ENCODE measurements around the gene SCYGR7.

GRCh38 chr2:227701556-227701955, 26.6 kb upstream of the SCYGR7 start:
- no peak for TF ChIP-seq POLR2AphosphoS5 (IDR thresholded peaks at IDR 0.05; ENCODE audit: low read depth)
- no peak for TF ChIP-seq ZNF331 (CRISPR knock-in tag; IDR thresholded peaks at IDR 0.05; ENCODE audit: low read depth)
- no peak for TF ChIP-seq CTCF (conservative IDR thresholded peaks at IDR 0.05; ENCODE audit: low read depth in 2 of 2)
- no peak for TF ChIP-seq EZH2phosphoT487 (IDR thresholded peaks at IDR 0.05; ENCODE audit: unreplicated experiment)
- no peak for TF ChIP-seq EZH2 (IDR thresholded peaks at IDR 0.05; ENCODE audit: low read depth, unreplicated experiment)
- TF ChIP-seq NANOG (IDR thresholded peaks at IDR 0.05; ENCODE audit: borderline replicate concordance), result no peak
- no peak for TF ChIP-seq JUNB (IDR thresholded peaks at IDR 0.05; ENCODE audit: unreplicated experiment)

Measured in GM23338 (cell line).